GM23338 (cell line): ENCODE results near the gene VWC2.

Experiments
- CREB1 ChIP-seq: fragments of 250-450 bp; sonication (Bioruptor Pico); IDR thresholded peaks from 2 replicates; pipeline ENCODE4 v1.5.0; 2020; ENCODE audit warnings: low read depth, mild to moderate bottlenecking, moderate library complexity
- CTCF ChIP-seq, 2 experiments: fragments of 200-600 bp in 1 of 2; sonication (generic) in 1 of 2; conservative IDR thresholded peaks; 2 replicates each; pipeline versions ENCODE4 v1.5.1 to v1.6.1; 2016 to 2017; ENCODE audit warnings: antibody characterized with exemption in 2 of 2, low read depth in 2 of 2, mild to moderate bottlenecking in 2 of 2, moderate library complexity in 1 of 2
- EZH2 ChIP-seq: fragments of 200-600 bp; sonication (generic); IDR thresholded peaks from one replicate; pipeline ENCODE4 v1.8.0; 2017; ENCODE audit warnings: antibody characterized with exemption, mild to moderate bottlenecking, low read depth; ENCODE audit not compliant: unreplicated experiment
- EZH2phosphoT487 ChIP-seq: fragments of 200-600 bp; sonication (generic); IDR thresholded peaks from one replicate; pipeline ENCODE4 v1.8.1; 2018; ENCODE audit warnings: antibody characterized with exemption; ENCODE audit not compliant: unreplicated experiment
- POLR2AphosphoS5 ChIP-seq: IDR thresholded peaks from 2 replicates; pipeline ENCODE4 v1.6.1; 2016; ENCODE audit warnings: antibody characterized with exemption, low read depth
- REST ChIP-seq: IDR thresholded peaks from one replicate; pipeline ENCODE4 v1.6.1; 2018; ENCODE audit warnings: antibody characterized with exemption; ENCODE audit not compliant: unreplicated experiment
- STAT1 ChIP-seq: IDR thresholded peaks from one replicate; pipeline ENCODE4 v1.6.1; 2016; ENCODE audit warnings: antibody characterized with exemption; ENCODE audit not compliant: unreplicated experiment

DNA sequence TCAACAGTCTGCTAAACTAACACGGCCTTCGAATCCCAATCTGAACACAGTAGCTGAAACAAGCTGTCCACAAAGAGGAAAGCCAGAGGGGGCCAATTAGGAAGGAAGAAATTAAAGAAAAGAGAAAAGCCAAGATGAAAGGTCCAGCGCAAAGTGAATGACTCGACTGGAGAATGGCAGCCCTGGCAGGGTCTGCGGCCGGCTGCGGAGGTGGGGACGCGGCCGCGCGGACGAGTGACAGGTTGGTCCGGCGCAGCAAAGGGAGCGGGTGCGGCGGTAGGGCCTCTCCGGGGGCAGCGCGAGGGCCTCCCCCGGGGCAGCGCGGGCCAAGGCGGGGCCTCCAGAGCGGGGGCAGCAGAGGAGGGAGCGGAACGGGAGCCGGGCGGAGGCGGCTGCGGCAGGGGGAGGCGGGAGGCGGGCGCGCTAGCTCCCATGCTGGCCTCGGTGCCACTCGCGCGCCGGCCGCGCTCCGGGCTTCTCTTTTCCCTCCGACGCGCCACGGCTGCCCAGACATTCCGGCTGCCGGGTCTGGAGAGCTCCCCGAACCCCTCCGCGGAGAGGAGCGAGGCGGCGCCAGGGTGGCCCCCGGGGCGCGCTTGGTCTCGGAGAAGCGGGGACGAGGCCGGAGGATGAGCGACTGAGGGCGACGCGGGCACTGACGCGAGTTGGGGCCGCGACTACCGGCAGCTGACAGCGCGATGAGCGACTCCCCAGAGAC lies at the start of gene VWC2:
- TF ChIP-seq CTCF (conservative IDR thresholded peaks at IDR 0.05; ENCODE audit: low read depth in 2 of 2) (no peak), EZH2phosphoT487 (no peak), REST (no peak), EZH2 (peak; percentile 79), CREB1 (CRISPR knock-in tag) (no peak), STAT1 (no peak), POLR2AphosphoS5 (no peak)
